ENCODE measurements around the gene BEND6.

DNA sequence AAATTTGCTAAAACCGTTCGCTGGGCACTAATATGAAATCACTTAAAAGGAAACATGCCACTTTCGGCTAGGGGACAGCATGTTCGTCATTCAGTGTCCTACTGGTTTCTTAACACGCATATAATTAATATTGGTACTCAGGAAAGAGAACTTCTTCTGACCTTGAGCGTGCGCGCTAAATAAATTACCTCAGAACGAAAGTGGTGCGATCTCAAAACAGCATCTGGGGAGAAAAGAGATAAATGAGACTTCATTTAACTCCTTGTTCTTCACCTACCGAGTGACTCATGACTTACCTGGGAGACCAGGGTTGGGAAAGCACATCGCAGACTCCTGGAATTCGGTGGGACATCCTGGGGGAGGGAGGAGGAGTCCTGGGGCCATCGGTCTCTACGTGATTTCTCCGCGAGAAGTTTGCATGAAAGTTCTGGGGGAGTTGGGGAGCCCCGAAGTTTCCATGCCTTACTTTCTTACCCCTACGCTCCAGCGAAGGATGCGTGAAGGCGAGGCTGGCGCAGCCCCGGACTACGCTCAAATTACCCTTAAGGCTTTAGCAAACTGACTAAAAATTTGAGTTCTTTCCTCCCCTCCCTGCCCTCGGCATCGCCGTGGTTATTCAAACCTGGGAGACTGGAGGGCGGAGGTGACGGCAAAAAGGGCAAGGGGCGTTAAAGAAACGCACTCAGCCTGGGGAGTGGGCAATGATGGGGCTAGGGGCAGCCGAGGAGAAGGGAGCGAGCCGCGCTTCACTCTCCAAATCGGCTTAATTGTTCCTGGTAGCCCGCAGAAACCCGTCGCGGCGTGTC, 1.1 kb upstream of the BEND6 start:
- TF ChIP-seq GATA2 (IDR thresholded peaks at IDR 0.05; ENCODE audit: low read depth, low read length) (no peak), GATA3 (IDR thresholded peaks at IDR 0.05; ENCODE audit: low read depth, low read length) (no peak)
